ENCODE data around the gene MED12L.

DNA sequence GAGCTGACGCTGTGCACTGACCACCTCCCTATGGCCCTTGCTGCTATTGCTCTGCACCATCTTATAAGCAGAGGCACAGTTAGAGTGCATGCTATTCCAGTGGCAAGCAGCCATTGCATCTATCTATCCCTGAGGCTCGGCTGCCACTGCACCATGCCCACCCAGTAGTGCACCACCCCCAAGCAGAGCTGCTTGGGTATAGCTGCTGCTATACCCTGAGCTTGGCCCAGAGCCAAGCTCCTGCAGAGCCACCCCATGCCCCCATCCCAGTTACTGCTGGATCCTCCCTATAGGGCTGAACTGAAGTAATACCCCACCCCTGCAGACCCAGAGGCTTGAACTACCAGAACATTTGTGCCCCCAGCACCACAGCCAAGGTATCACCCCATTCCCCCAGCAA is 395.0 kb downstream of the MED12L start:
- TF ChIP-seq GATA2 (IDR thresholded peaks at IDR 0.05; ENCODE audit: low read depth, low read length): no peak
- no peak for TF ChIP-seq GATA3 (IDR thresholded peaks at IDR 0.05; ENCODE audit: low read depth, low read length)
